Caco-2 (cell line): ENCODE data around the gene PLXDC2. TPM values are rescaled to one million over a fixed set of nuclear protein-coding genes. Genes with fewer than 3 reads are reported as not detected.

Source experiments
- BruUV-seq: library from RNA; stranded (reverse); fragments of 400-500 nt; replicated peaks from 2 replicates; lab custom pipeline; 2021; lab: Mats Ljungman, UMichigan
- CTCF ChIA-PET: fragments of 300-600 bp; sonication (Branson Sonifier 250); formaldehyde crosslinking; loops from one replicate; lab custom pipeline; 2022; ENCODE audit warnings: antibody characterized with exemption; lab: Charles Lee
- POLR2A ChIA-PET: fragments of 300-600 bp; sonication (Branson Sonifier 250); formaldehyde crosslinking; loops from one replicate; lab custom pipeline; 2022; ENCODE audit warnings: antibody characterized with exemption; lab: Charles Lee
- DNase-seq, 2 experiments: peaks; one replicate each; pipeline versions ENCODE4 v3.0.0 to v3.0.0-alpha.2; 2020 to 2022
- H3K27me3 ChIP-seq: replicated peaks from 2 replicates; pipeline ENCODE4 v1.6.0; 2011; ENCODE audit warnings: low read length; ENCODE audit not compliant: control insufficient read depth, insufficient read depth
- H3K36me3 ChIP-seq: 2 replicates; pipeline ENCODE4 v1.5.1; 2011; ENCODE audit warnings: low read length; ENCODE audit not compliant: control insufficient read depth, insufficient read depth
- H3K4me1 ChIP-seq: fragments of 250-450 bp; sonication (Bioruptor Pico); 2 replicates; pipeline ENCODE4 v1.5.1; 2020; ENCODE audit warnings: mild to moderate bottlenecking
- H3K4me3 ChIP-seq: 2 replicates; pipeline ENCODE4 v1.5.1; 2011; ENCODE audit warnings: low read depth, mild to moderate bottlenecking, control low read depth, low read length
- H3K9me3 ChIP-seq: fragments of 250-450 bp; sonication (Bioruptor Pico); 2 replicates; pipeline ENCODE4 v1.5.1; 2020; ENCODE audit warnings: mild to moderate bottlenecking, moderate library complexity
- H3K27ac Mint-ChIP-seq: one replicate; pipeline ENCODE4 v1.8.0; 2022; ENCODE audit warnings: mixed read lengths; ENCODE audit not compliant: unreplicated experiment
- H3K27me3 Mint-ChIP-seq: one replicate; pipeline ENCODE4 v1.8.0; 2022; ENCODE audit warnings: mixed read lengths; ENCODE audit not compliant: insufficient read depth, unreplicated experiment
- H3K36me3 Mint-ChIP-seq: one replicate; pipeline ENCODE4 v1.8.0; 2022; ENCODE audit warnings: mild to moderate bottlenecking, mixed read lengths; ENCODE audit not compliant: insufficient read depth, unreplicated experiment
- H3K4me1 Mint-ChIP-seq: one replicate; pipeline ENCODE4 v1.8.0; 2022; ENCODE audit warnings: low read depth, mixed read lengths; ENCODE audit not compliant: unreplicated experiment
- H3K4me3 Mint-ChIP-seq: one replicate; pipeline ENCODE4 v1.8.0; 2022; ENCODE audit warnings: mild to moderate bottlenecking, moderate library complexity, mixed read lengths; ENCODE audit not compliant: unreplicated experiment
- H3K9me3 Mint-ChIP-seq: one replicate; pipeline ENCODE4 v1.8.0; 2022; ENCODE audit warnings: mixed read lengths; ENCODE audit not compliant: unreplicated experiment
- CTCF ChIP-seq, 2 experiments: fragments of 200-600 bp in 1 of 2; IDR thresholded peaks; 1 replicate in 1 of 2; 2 replicates in 1 of 2; pipeline versions ENCODE4 v1.5.1 to v1.8.0; 2011 to 2022; ENCODE audit warnings: antibody characterized with exemption in 1 of 2, control low read depth in 1 of 2, inconsistent platforms in 1 of 2, low read depth in 1 of 2, low read length in 1 of 2, mild to moderate bottlenecking in 1 of 2, moderate library complexity in 1 of 2; ENCODE audit not compliant: insufficient read depth in 1 of 2, severe bottlenecking in 1 of 2, unreplicated experiment in 1 of 2
- intact Hi-C: fragments of 100-400 bp; cut with micrococcal nuclease; formaldehyde crosslinking; loops from one replicate; pipeline ENCODE4 v1.10.0; 2022; ENCODE audit not compliant: unreplicated experiment
- total RNA-seq: library from RNA; stranded (reverse); gene quantifications from 2 replicates; pipeline ENCODE4 v1.2.3, GENCODE V29; 2022

Gene PLXDC2
- total RNA-seq, 1 experiment from 2014 or later = 0.54 TPM

DNA sequence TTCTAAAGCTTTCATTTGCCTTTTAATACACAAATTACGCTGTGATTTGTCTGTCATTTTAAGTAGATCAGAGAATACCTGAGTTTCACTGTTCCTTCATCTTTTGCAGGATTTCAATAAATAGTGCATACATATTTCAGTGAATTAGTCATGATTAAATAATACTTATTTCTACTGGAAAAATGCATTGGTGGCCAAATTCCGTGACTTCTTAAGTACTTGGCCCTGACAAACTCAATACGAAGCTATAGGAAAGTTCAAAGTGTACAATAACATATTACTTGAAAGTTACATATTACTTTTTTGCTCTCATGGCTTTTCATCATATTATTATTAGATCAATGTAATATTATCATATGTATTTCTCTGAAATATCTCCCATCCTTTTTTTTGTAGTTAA is 16.1 kb upstream of the PLXDC2 start:
- no peaks in the 10 kb centered on the region for H3K36me3 Mint-ChIP-seq
- H3K9me3 Mint-ChIP-seq = peaks cover 16% of the 10 kb centered on the region
- no peak overlapping the region for H3K4me3 ChIP-seq
- no peaks in the 10 kb centered on the region for H3K4me1 ChIP-seq
- H3K27ac Mint-ChIP-seq = no peak overlapping the region
- no peaks in the 10 kb centered on the region for H3K27me3 Mint-ChIP-seq
- CTCF ChIA-PET = no interaction called here
- H3K36me3 ChIP-seq = no peaks in the 10 kb centered on the region
- BruUV-seq = no TSS peak
- intact Hi-C loops = no loop called here
- 0 out of 2 replicates have a peak, but pooled peaks cover 6% of the 10 kb centered on the region for H3K9me3 ChIP-seq
- no peak for DNase-seq
- H3K4me3 Mint-ChIP-seq = no peak overlapping the region
- no peak for TF ChIP-seq CTCF (IDR thresholded peaks at IDR 0.05; ENCODE audit: insufficient read depth in 1 of 2, low read depth in 1 of 2, low read length in 1 of 2, severe bottlenecking in 1 of 2, unreplicated experiment in 1 of 2)
- no peaks in the 10 kb centered on the region; the same call in 1 of the 2 replicates for H3K27me3 ChIP-seq
- POLR2A ChIA-PET = no interaction called here
- no peaks in the 10 kb centered on the region for H3K4me1 Mint-ChIP-seq

DNA sequence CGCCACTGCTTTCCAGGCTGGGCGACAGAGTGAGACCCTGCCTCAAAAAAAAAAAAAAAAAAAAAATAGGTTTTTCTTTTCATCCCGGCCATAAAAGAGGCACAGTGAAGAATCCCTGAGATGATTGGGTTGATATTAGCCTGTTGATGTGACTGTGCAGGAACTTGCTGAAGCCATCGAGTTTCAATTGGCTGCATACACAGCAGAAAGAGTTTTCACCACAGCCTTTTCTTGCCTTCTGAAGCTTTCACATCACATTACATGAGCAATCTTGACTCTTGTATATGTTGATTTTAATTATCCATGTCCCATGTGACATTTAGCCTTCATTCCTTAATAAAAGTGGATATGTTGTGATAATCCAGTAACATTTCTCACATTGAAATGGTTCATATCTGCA is 14.9 kb upstream of the PLXDC2 start:
- Mint-ChIP-seq H3K9me3 (peaks cover 21% of the 10 kb centered on the region), H3K36me3 (no peaks in the 10 kb centered on the region), H3K4me3 (no peak overlapping the region), H3K4me1 (no peaks in the 10 kb centered on the region), H3K27ac (no peak overlapping the region), H3K27me3 (no peaks in the 10 kb centered on the region)
- no peak overlapping the region for H3K4me3 ChIP-seq
- intact Hi-C loops = no loop called here
- H3K4me1 ChIP-seq = no peaks in the 10 kb centered on the region
- 0 out of 2 replicates have a peak, but pooled peaks cover 1% of the 10 kb centered on the region for H3K9me3 ChIP-seq
- no TSS peak for BruUV-seq
- no peaks in the 10 kb centered on the region for H3K36me3 ChIP-seq
- TF ChIP-seq CTCF (IDR thresholded peaks at IDR 0.05; ENCODE audit: insufficient read depth in 1 of 2, low read depth in 1 of 2, low read length in 1 of 2, severe bottlenecking in 1 of 2, unreplicated experiment in 1 of 2) = no peak
- DNase-seq = no peak
- ChIA-PET POLR2A (no interaction called here), CTCF (no interaction called here)
- no peaks in the 10 kb centered on the region; the same call in 1 of the 2 replicates for H3K27me3 ChIP-seq

- no peaks in the 10 kb centered on the region; the same call in 1 of the 2 replicates for H3K27me3 ChIP-seq
- no peaks in the 10 kb centered on the region for H3K4me1 ChIP-seq
- POLR2A ChIA-PET = no interaction called here
- no peak for TF ChIP-seq CTCF (IDR thresholded peaks at IDR 0.05; ENCODE audit: insufficient read depth in 1 of 2, low read depth in 1 of 2, low read length in 1 of 2, severe bottlenecking in 1 of 2, unreplicated experiment in 1 of 2)
- Mint-ChIP-seq H3K27ac (no peak overlapping the region), H3K36me3 (no peaks in the 10 kb centered on the region), H3K9me3 (peaks cover 19% of the 10 kb centered on the region), H3K4me3 (no peak overlapping the region), H3K4me1 (no peaks in the 10 kb centered on the region), H3K27me3 (no peaks in the 10 kb centered on the region)
- no peak overlapping the region for H3K4me3 ChIP-seq
- no peak for DNase-seq
- H3K36me3 ChIP-seq = no peaks in the 10 kb centered on the region
- intact Hi-C loops = no loop called here
- BruUV-seq = no TSS peak
- CTCF ChIA-PET = no interaction called here
- no peaks in the 10 kb centered on the region for H3K9me3 ChIP-seq
Observed at GRCh38 chr10:19803676-19804075, 12.6 kb upstream of the PLXDC2 start.
